GM12873 (cell line): ENCODE results near the gene AIF1.

Experiments used
- TF ChIP-seq, protein P1 (sequence below): IDR thresholded peaks from 2 replicates; pipeline ENCODE4 v1.5.1; 2012; ENCODE audit warnings: low read depth, mild to moderate bottlenecking, moderate library complexity, low read length, control low read depth; ENCODE audit not compliant: insufficient read depth; ENCODE audit errors: missing control alignments

The AIF1 gene

GRCh38 chr6:31658158-31658688 lies 43.2 kb downstream of the AIF1 start:
- TF ChIP-seq, protein P1, sequence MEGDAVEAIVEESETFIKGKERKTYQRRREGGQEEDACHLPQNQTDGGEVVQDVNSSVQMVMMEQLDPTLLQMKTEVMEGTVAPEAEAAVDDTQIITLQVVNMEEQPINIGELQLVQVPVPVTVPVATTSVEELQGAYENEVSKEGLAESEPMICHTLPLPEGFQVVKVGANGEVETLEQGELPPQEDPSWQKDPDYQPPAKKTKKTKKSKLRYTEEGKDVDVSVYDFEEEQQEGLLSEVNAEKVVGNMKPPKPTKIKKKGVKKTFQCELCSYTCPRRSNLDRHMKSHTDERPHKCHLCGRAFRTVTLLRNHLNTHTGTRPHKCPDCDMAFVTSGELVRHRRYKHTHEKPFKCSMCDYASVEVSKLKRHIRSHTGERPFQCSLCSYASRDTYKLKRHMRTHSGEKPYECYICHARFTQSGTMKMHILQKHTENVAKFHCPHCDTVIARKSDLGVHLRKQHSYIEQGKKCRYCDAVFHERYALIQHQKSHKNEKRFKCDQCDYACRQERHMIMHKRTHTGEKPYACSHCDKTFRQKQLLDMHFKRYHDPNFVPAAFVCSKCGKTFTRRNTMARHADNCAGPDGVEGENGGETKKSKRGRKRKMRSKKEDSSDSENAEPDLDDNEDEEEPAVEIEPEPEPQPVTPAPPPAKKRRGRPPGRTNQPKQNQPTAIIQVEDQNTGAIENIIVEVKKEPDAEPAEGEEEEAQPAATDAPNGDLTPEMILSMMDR = no peak

DNA sequence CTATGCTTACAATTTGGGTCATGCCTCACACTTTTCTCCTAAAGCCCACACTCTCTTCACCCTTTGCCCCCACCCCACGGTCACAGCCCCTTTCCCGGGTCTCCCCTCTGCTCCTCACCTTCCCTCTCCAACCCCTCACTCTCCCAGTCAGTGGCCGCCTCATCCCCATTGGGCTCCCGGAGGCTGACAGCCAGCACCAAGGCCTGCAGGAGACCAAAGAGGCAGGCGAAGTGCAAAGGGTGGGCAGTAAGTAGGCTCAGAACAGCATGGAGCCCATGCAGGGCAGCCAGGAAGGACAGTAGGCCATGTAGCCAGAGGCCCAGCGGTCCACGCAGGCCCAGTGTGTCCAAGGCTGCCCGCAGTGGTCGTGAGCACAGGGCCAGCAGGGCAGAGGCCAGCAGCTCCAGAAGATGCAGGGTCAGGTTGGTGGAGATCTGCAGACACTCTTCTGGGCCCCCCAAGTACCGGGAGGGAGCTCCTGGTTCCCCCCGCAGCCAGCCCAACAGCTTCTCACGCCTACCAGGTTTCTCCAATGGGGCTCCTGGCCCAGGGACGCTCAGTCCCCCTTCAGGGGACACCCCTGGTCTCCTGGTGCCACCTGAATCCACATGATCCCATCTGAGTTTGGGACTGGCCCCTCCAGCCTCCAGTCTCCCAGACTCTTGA lies 44.1 kb downstream of the AIF1 start:
- TF ChIP-seq, protein P1 = no peak

DNA sequence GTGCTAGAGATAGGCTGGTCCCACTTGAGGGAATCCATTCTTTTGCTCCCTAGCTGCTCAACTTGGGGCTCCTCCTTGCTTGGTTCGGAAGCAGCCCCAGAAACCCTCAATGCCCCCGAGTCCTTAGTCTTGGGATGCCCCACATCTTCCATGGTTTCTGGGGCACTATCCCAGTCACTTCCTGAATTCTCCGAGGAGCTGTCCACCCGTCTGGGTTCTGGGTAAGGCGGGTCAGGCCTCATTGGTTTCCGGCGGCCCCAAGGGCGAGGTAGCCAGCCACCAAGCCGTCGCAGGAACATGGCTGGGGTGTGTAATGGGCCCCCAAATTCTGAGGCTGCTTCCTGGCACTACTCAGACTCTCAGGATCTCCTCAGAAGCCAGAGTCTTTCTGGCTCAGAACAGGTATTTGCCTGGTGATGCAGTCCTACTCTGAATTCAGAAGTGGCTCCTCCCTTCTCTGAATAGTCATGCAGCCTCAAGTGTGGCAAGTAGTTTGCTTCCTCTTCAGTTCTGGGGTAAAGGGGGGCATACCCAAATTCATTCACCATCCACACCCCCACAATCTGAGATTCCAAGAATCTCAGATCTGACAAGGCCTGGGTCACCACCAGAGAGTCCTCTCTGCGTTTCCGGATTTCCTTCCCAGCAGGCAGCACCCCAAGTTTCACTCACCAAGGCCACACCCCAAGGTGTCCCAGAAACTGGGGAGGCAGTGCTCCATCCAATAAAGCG lies 44.8 kb downstream of the AIF1 start:
- TF ChIP-seq, protein P1 = no peak

GRCh38 chr6:31660381-31661261 lies 45.6 kb downstream of the AIF1 start, which contains the start of gene C6orf47:
Gene C6orf47, minus strand, starts transcription at chr6:31660778. Its CDS starts 831 bp downstream, at chr6:31659947.
- TF ChIP-seq, protein P1 = no peak

GRCh38 chr6:31661262-31662123 lies 46.5 kb downstream of the AIF1 start:
- TF ChIP-seq, protein P1 = no peak

DNA sequence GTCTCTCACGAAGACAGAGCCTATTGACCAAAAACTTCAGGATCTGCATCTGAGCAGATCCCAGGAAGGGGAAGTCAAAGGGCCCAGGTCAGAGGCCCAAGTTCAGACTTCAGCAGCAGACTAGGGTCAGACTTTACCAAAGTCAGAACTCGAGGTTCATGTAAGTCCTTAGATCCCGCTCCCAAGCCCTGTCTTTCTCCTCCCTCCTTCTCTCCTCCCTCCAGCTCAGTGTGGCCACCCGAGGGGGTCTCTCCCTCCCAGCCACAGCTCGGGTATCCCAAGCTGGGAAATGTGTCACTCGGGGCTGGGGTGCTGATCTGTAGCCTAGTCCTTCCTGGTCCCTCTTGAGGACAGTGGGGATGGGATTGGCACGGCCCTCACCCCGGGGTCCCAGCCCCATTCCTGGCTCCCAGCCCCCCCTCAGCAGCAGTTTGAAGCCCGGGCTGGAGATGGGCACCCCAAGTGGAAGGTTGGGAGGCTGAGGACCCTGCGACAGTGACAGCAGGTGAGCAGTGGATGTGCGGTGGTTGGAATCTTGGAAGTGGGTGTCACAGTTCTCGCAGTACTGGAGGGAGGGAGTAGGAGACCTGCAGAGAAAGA lies 47.2 kb downstream of the AIF1 start:
- TF ChIP-seq, protein P1 = no peak
